Stimulated activated CD4-positive, alpha-beta T cell treated with anti-CD3 and anti-CD28 coated beads, Interleukin-12 subunit alpha, Interleukin-12 subunit beta, amount 100 ng/mL, for 4 hours (primary cell): ENCODE data around the gene ANGPT4.
A peak's percentile ranks its signal among the peaks of the same experiment; 100 is the strongest.
"Not testable (repeated sequence)": the region's sequence is repeated elsewhere in the genome, so short reads cannot be mapped to it uniquely, and the experiment has no call there.

Source experiments
- DNase-seq: peaks from one replicate; pipeline ENCODE4 v3.0.0-alpha.2; 2020

Gene ANGPT4

GRCh38 chr20:871948-872347 is 44.2 kb downstream of the ANGPT4 start:
- DNase-seq, result no peak

GRCh38 chr20:871436-871835 is 44.7 kb downstream of the ANGPT4 start:
- no peak for DNase-seq

DNA sequence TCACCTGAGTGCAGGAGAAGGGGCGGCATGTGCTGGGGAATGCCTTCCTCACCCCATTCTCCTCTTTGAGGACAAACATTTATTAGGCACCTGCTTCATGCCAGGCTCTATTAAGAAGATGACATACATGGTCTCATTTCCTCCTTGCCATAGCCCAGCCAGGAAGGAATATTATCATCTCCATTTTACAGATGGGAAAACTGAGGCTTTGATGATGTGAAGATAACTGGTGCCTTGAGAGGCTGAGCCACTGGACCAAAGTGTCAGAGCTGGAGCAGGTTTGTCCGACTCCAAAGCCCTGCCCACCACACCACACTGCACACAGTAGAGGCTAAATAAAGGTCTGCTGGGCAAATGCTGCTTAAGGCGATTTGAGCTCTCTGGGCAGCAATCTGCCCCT is 45.4 kb downstream of the ANGPT4 start:
- no peak for DNase-seq

- no peak for DNase-seq
Observed at GRCh38 chr20:869606-870005, 46.5 kb downstream of the ANGPT4 start.

- no peak for DNase-seq
Observed at GRCh38 chr20:868279-868678, 47.9 kb downstream of the ANGPT4 start.

- DNase-seq, result no peak
Observed at GRCh38 chr20:865440-865839, 50.7 kb downstream of the ANGPT4 start.

- DNase-seq, result no peak
Observed at GRCh38 chr20:860891-861290, 55.2 kb downstream of the ANGPT4 start.

DNA sequence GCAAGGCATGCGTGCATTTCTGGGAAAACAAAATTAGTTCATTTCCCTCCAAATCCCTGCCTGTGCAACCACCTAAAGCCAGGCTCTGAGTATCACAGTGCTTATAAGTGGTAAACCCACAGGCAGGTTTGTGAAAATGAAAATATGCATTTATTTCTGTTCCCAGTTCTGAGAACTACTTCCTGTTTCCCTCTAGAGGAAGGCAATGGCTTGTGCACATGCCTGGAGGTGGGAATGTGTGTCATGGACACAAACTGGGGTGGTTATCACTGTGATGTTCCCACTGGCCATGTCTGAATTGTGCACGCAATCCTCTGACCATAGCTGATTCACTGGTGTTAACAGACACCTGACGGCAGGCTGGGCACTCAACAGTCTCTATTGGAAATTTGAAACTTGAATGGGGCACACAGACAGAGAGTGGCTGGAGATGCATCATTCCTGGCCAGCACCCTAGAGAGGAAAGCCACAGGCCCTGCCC is 56.3 kb downstream of the ANGPT4 start:
- DNase-seq, result no peak

GRCh38 chr20:858011-858410 is 58.1 kb downstream of the ANGPT4 start:
- DNase-seq, result no peak

DNA sequence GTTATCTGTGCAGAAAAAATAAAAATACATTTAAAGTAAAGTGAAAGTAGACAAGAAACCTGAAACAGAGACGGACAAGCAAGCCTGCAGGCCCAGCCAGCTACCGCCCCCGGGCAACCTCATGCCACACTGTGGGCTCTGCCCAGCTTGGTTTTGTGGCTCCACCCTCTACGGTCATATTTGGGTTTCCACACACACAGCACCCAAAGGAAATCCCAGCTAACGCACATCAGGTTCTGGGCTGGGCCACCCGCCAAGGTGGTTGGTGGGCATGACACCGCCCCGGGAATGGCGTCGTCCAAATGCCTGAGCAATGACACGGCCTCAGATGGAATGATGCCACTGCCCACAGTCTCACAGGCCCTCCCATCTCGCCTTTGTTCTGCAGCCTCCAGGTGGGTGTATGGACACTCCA is 59.8 kb downstream of the ANGPT4 start:
- DNase-seq, result peak; percentile 30

GRCh38 chr20:855466-856360 is 60.4 kb downstream of the ANGPT4 start:
- no peak for DNase-seq

- no peak for DNase-seq
Observed at GRCh38 chr20:854601-855000, 61.5 kb downstream of the ANGPT4 start.

DNA sequence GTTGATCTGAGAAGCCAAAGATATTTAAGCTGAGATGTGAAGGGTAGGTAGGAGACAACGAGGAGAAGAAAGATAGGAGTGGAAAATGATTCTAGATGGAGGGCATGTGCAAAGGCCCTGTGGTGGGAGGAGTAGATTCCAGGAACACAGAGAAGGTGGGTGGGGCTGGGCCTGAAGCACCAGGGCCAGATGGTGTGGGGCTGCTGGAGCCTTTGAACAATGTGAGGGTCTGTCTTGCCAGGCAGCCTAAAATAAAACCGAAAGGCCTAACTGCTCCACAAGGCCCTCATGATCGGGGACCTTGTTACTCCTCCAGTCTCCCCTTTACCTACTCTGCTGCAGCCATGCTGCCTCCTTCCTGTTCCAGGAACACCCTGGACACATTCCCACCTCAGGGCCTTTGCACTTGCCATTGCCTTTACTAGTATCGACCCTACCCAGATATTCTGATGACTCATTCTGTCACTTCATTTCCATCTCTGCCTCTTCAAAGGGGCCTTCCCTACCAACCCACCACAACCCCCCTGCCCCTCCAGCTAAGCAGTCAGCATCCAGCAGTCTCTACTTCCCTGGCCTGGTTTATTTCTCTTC is 62.6 kb downstream of the ANGPT4 start:
- DNase-seq, result no peak

- DNase-seq, result not testable (repeated sequence)
Observed at GRCh38 chr20:848731-849130, 67.4 kb downstream of the ANGPT4 start.

- DNase-seq, result no peak
Observed at GRCh38 chr20:848193-848592, 67.9 kb downstream of the ANGPT4 start.

GRCh38 chr20:846894-847278 is 69.2 kb downstream of the ANGPT4 start:
- DNase-seq, result peak; percentile 40

GRCh38 chr20:845941-846893 is 69.9 kb downstream of the ANGPT4 start:
- no peak for DNase-seq

DNA sequence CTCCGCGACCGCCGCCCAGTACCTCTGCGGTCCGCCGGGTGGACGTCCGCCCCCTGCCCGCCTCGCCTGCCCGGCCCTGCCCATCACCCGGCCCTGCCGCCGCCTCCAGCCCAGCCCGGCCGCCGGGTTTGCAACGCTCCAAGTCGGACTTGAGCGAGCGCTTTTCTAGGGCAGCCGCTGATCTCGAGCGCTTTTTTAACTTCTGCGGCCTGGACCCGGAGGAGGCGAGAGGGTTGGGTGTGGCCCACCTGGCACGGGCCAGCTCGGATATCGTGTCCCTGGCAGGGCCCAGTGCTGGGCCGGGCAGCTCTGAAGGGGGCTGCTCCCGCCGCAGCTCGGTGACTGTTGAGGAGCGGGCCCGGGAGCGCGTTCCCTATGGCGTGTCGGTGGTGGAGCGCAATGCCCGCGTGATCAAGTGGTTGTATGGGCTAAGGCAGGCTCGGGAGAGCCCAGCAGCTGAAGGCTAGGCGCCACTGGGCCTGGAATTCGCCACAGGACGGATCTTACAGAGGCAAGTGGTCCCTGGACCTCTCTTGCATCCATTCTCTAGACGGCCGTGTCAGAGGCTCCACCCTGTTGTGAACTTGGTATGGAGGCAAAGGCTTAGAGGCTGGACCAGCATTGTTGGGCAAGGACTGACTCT is 70.8 kb downstream of the ANGPT4 start:
- DNase-seq, result no peak

DNA sequence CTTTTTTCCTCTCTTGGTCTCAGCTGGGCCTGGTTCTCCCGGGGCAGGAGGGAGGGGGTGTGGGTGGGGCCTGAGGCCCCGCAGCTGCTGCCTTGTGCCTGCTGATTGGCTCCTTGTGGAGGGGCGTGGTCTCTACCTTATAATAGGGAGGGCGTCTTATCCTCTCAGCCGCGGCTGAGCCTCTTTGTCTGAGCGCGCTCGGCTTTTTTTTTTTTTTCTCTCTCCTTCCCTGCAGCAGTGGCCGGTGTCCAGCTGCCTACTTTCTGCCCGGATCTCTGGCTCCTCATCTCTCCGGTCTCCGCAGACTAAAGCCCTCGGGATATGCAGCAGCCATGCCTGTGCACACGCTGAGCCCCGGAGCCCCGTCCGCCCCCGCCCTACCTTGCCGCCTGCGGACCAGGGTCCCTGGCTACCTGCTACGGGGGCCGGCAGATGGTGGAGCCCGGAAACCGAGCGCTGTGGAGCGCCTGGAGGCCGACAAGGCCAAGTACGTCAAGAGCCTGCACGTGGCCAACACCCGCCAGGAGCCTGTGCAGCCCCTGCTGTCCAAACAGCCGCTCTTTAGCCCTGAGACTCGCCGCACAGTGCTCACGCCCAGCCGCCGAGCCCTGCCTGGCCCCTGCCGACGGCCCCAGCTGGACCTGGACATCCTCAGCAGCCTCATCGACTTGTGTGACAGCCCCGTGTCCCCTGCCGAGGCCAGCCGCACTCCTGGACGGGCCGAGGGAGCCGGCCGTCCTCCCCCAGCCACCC is 71.5 kb downstream of the ANGPT4 start:
- DNase-seq, result peak; percentile 83

- DNase-seq, result no peak
Observed at GRCh38 chr20:843912-844311, 72.2 kb downstream of the ANGPT4 start.

DNA sequence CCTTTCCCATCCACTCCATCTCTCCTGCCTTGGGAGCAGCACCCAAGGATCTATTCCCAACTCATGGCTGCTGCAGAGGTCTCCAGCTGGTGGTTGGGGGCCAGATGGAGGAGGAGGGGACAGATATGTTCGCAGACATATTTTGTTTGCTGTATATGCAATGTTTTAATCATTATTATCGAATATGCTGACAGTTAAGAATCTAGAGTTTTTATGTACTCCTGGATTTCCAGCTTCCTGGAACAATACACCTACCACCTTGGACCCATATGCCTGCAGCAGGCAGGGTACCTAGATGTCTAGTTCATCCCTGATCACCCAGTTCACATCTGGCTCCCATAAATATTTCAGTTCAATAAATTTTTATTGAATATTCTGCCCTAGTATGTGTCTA is 73.6 kb downstream of the ANGPT4 start:
- DNase-seq, result no peak
